ENCODE measurements around the gene RAVER1.
"Not testable (repeated sequence)": the region's sequence is repeated elsewhere in the genome, so short reads cannot be mapped to it uniquely, and the experiment has no call there.

RAVER1 gene

GRCh38 chr19:10338940-10339339, 5.6 kb upstream of the RAVER1 start:
- no peak overlapping the region for H3K27ac ChIP-seq
- no peak for TF ChIP-seq CTCF (conservative IDR thresholded peaks at IDR 0.05)
- TF ChIP-seq ZFX (IDR thresholded peaks at IDR 0.05) = no peak

- not testable (repeated sequence) for H3K27ac ChIP-seq
Measured at GRCh38 chr19:10336725-10337124, 3.4 kb upstream of the RAVER1 start.

GRCh38 chr19:10335352-10335985, 2.1 kb upstream of the RAVER1 start:
- H3K27ac ChIP-seq = peak overlapping the region; percentile 84; the same call in 1 of the 2 replicates
- TF ChIP-seq ZFX (IDR thresholded peaks at IDR 0.05) = no peak
- TF ChIP-seq CTCF (conservative IDR thresholded peaks at IDR 0.05) = no peak

GRCh38 chr19:10334588-10335351, 1.4 kb upstream of the RAVER1 start:
- no peak for TF ChIP-seq CTCF (conservative IDR thresholded peaks at IDR 0.05)
- no peak for TF ChIP-seq ZFX (IDR thresholded peaks at IDR 0.05)
- peak overlapping the region; percentile 84 for H3K27ac ChIP-seq

- H3K27ac ChIP-seq = peak overlapping the region; percentile 84
- TF ChIP-seq CTCF (conservative IDR thresholded peaks at IDR 0.05) = no peak
- no peak for TF ChIP-seq ZFX (IDR thresholded peaks at IDR 0.05)
Measured at GRCh38 chr19:10333758-10334587, 644 bp upstream of the RAVER1 start.

- peak overlapping the region; percentile 84 for H3K27ac ChIP-seq
- TF ChIP-seq ZFX (IDR thresholded peaks at IDR 0.05) (no peak), CTCF (conservative IDR thresholded peaks at IDR 0.05) (no peak)
Measured at GRCh38 chr19:10332158-10332964, 968 bp downstream of the RAVER1 start.

GRCh38 chr19:10329555-10329954, 3.8 kb downstream of the RAVER1 start:
- no peak overlapping the region for H3K27ac ChIP-seq
- TF ChIP-seq CTCF (conservative IDR thresholded peaks at IDR 0.05) (no peak), ZFX (IDR thresholded peaks at IDR 0.05) (no peak)
